GM12878 (cell line): ENCODE measurements around the gene TBC1D23. TPM values are rescaled to one million over a fixed set of nuclear protein-coding genes. Genes with fewer than 3 reads are reported as not detected.

Experiments used
- ATAC-seq: fragments of 200-7000 bp; cut with Tn5 transposase; 3 replicates; pipeline ENCODE4 v1.9.1; 2020; ENCODE audit warnings: mild to moderate bottlenecking, moderate library complexity
- BruUV-seq: library from RNA; stranded (reverse); fragments of 400-500 nt; replicated peaks from 2 replicates; lab custom pipeline; 2021; lab: Mats Ljungman, UMichigan
- CTCF ChIA-PET: fragments of 300-600 bp; sonication (Branson Sonifier 250); formaldehyde crosslinking; extraction: SDS; loops from one replicate; lab custom pipeline; 2021; ENCODE audit warnings: inconsistent platforms; lab: Yijun Ruan, JAX
- POLR2A ChIA-PET: fragments of 350-600 bp; formaldehyde crosslinking; extraction: SDS; loops from one replicate; lab custom pipeline; 2021; ENCODE audit warnings: inconsistent platforms; lab: Charles Lee
- RAD21 ChIA-PET: fragments of 300-600 bp; sonication (Branson Sonifier 250); formaldehyde crosslinking; loops from one replicate; lab custom pipeline; 2023; ENCODE audit warnings: antibody characterized with exemption; ENCODE audit not compliant: unreplicated experiment; lab: Charles Lee
- SMC1A ChIA-PET: fragments of 300-600 bp; sonication (Branson Sonifier 250); formaldehyde crosslinking; loops from one replicate; lab custom pipeline; 2023; ENCODE audit not compliant: unreplicated experiment, uncharacterized antibody; lab: Charles Lee
- DNase-seq: peaks from one replicate; pipeline ENCODE4 v3.0.0-alpha.2; 2011; ENCODE audit warnings: low read depth, low spot score
- FAIRE-seq: peaks from 3 replicates; lab custom pipeline; 2011; peaks lifted over from hg19 to GRCh38; lab: Jason Lieb, UNC
- H2AFZ ChIP-seq: 2 replicates; pipeline ENCODE4 v1.6.0; 2011; ENCODE audit warnings: low read depth, low read length, control low read depth; ENCODE audit not compliant: control insufficient read depth
- H3K27ac ChIP-seq: 2 replicates; pipeline ENCODE4 v1.5.1; 2011; ENCODE audit warnings: control low read depth; ENCODE audit not compliant: control insufficient read depth, insufficient read depth
- H3K27me3 ChIP-seq, 2 experiments: replicated peaks in 1 of 2; 2 replicates each; pipeline versions ENCODE4 v1.6.0 to v1.6.1; 2011; ENCODE audit warnings: low read length in 1 of 2; ENCODE audit not compliant: control insufficient read depth in 2 of 2, insufficient read depth in 2 of 2
- H3K36me3 ChIP-seq, 2 experiments: 2 replicates each; pipeline ENCODE4 v1.5.1; 2011; ENCODE audit warnings: low read length in 1 of 2; ENCODE audit not compliant: control insufficient read depth in 2 of 2, insufficient read depth in 2 of 2
- H3K4me1 ChIP-seq: 2 replicates; pipeline ENCODE4 v1.6.1; 2011; ENCODE audit warnings: mild to moderate bottlenecking, low read length, moderate library complexity, mixed read lengths; ENCODE audit not compliant: control insufficient read depth, insufficient read depth
- H3K4me2 ChIP-seq: 2 replicates; pipeline ENCODE4 v1.6.0; 2011; ENCODE audit warnings: control low read depth; ENCODE audit not compliant: control insufficient read depth, insufficient read depth
- H3K4me3 ChIP-seq: fragments of 200-600 bp; sonication (generic); 2 replicates; pipeline ENCODE4 v1.5.1; 2016
- H3K79me2 ChIP-seq: 2 replicates; pipeline ENCODE4 v1.6.0; 2011; ENCODE audit warnings: low read length; ENCODE audit not compliant: control insufficient read depth, insufficient read depth
- H3K9ac ChIP-seq: 2 replicates; pipeline ENCODE4 v1.8.0; 2011; ENCODE audit warnings: low read length, control low read depth, mixed read lengths; ENCODE audit not compliant: control insufficient read depth, insufficient read depth
- H3K9me3 ChIP-seq: replicated peaks from 3 replicates; pipeline ENCODE4 v1.5.1; 2011; ENCODE audit warnings: mild to moderate bottlenecking, low read length; ENCODE audit not compliant: control insufficient read depth, insufficient read depth
- H4K20me1 ChIP-seq: 2 replicates; pipeline ENCODE4 v1.6.0; 2011; ENCODE audit not compliant: control insufficient read depth, insufficient read depth
- BCLAF1 ChIP-seq: fragments of 450-650 bp; IDR thresholded peaks from 2 replicates; pipeline ENCODE4 v1.6.1; 2017; ENCODE audit warnings: antibody characterized with exemption, mild to moderate bottlenecking, moderate library complexity
- BMI1 ChIP-seq: fragments of 450-650 bp; IDR thresholded peaks from 2 replicates; pipeline ENCODE4 v1.6.1; 2016; ENCODE audit warnings: mild to moderate bottlenecking, moderate library complexity, borderline replicate concordance
- CBX3 ChIP-seq: fragments of 200-600 bp; sonication (generic); IDR thresholded peaks from 2 replicates; pipeline ENCODE4 v1.6.1; 2016; ENCODE audit warnings: low read depth, borderline replicate concordance
- CEBPZ ChIP-seq: fragments of 150-350 bp; IDR thresholded peaks from 2 replicates; pipeline ENCODE4 v1.6.1; 2016; ENCODE audit warnings: low read depth, low read length
- CHD4 ChIP-seq: fragments of 200-600 bp; sonication (generic); IDR thresholded peaks from 2 replicates; pipeline ENCODE4 v1.6.1; 2016; ENCODE audit warnings: mild to moderate bottlenecking
- EGR1 ChIP-seq, 2 experiments: IDR thresholded peaks; 1 replicate in 1 of 2; 2 replicates in 1 of 2; pipeline ENCODE4 v1.6.1; 2011 to 2012; ENCODE audit warnings: low read depth in 2 of 2, low read length in 2 of 2, borderline replicate concordance in 1 of 2, mild to moderate bottlenecking in 1 of 2, moderate library complexity in 1 of 2
- ELK1 ChIP-seq: IDR thresholded peaks from 2 replicates; pipeline ENCODE4 v1.6.1; 2012; ENCODE audit warnings: low read depth, low read length, improper control_type of control experiment
- MEF2A ChIP-seq: IDR thresholded peaks from 2 replicates; pipeline ENCODE4 v1.6.1; 2011; ENCODE audit warnings: low read depth, mild to moderate bottlenecking, low read length, moderate library complexity; ENCODE audit not compliant: insufficient read depth
- MTA2 ChIP-seq: fragments of 450-650 bp; IDR thresholded peaks from 2 replicates; pipeline ENCODE4 v1.6.1; 2016; ENCODE audit warnings: low read depth, mild to moderate bottlenecking, moderate library complexity
- NR2C2 ChIP-seq: IDR thresholded peaks from 2 replicates; pipeline ENCODE4 v1.6.1; 2011; ENCODE audit warnings: borderline replicate concordance, low read depth; ENCODE audit not compliant: control insufficient read depth, insufficient read length
- PAX5 ChIP-seq: IDR thresholded peaks from 2 replicates; pipeline ENCODE4 v1.6.1; 2011; ENCODE audit warnings: low read depth, low read length, borderline replicate concordance
- POU2F2 ChIP-seq: IDR thresholded peaks from 3 replicates; pipeline ENCODE4 v1.6.1; 2011; ENCODE audit warnings: low read depth, mild to moderate bottlenecking, low read length, borderline replicate concordance
- SIX5 ChIP-seq: IDR thresholded peaks from 2 replicates; pipeline ENCODE4 v1.6.1; 2011; ENCODE audit warnings: mild to moderate bottlenecking, low read depth, low read length, moderate library complexity; ENCODE audit not compliant: severe bottlenecking
- SUZ12 ChIP-seq: fragments of 200-600 bp; sonication (generic); IDR thresholded peaks from one replicate; pipeline ENCODE4 v1.6.1; 2018; ENCODE audit warnings: antibody characterized with exemption, mild to moderate bottlenecking; ENCODE audit not compliant: unreplicated experiment
- ZNF622 ChIP-seq: fragments of 450-650 bp; IDR thresholded peaks from 2 replicates; pipeline ENCODE4 v1.6.1; 2017; ENCODE audit warnings: mild to moderate bottlenecking, inconsistent platforms
- WGBS: methylation state at CpG from one replicate; pipeline ENCODE4 v1.1.6; 2016; ENCODE audit warnings: low lambda C conversion rate; ENCODE audit not compliant: insufficient replicate concordance, insufficient coverage; ENCODE audit errors: missing lambda C conversion rate; 5-methylcytosine and 5-hydroxymethylcytosine counted together
- in situ Hi-C: fragments of 300-500 bp; cut with MboI; formaldehyde crosslinking; loops from 9 replicates; pipeline ENCODE4 v1.14.3; 2018; ENCODE audit warnings: mixed read lengths
- intact Hi-C: fragments of 100-400 bp; cut with micrococcal nuclease; formaldehyde crosslinking; loops from one replicate; pipeline ENCODE4 v1.14.2; 2022; ENCODE audit not compliant: unreplicated experiment
- polyA plus RNA-seq, 11 experiments: library from polyadenylated mRNA; depleted of rRNA in 4 of 11; unstranded in 6 of 11; stranded (reverse) in 5 of 11; fragments of >200 nt; fragmentation: Nextera tagmentation in 4 of 11; fragmentation: Illumina TruSeq in 1 of 11; extraction: Ambion mirVana in 4 of 11; extraction: Trizol in 1 of 11; gene quantifications; 1 replicate in 1 of 11; 2 replicates in 10 of 11; pipeline versions ENCODE4 v1.2.1 to v1.2.3, GENCODE V29; 2011 to 2016; ENCODE audit warnings: inconsistent platforms in 2 of 11, missing spikeins in 2 of 11, low read depth in 1 of 11
- total RNA-seq, 4 experiments: library from RNA; depleted of rRNA in 3 of 4; stranded (reverse); fragments of >200 nt in 3 of 4; fragmentation: Illumina TruSeq in 1 of 4; extraction: Trizol in 1 of 4; gene quantifications; 2 replicates each; pipeline versions ENCODE4 v1.2.1 to v1.2.3, GENCODE V29; 2013 to 2021

Gene TBC1D23
- total and polyA plus RNA-seq, 10 of the 15 experiments (the other 5 are each of a cell fraction or from before 2014, with no cell fraction given), result 8.2 to 23.2 (median 16.6) TPM

- no peak for FAIRE-seq
- no peak for ATAC-seq
- H3K4me1 ChIP-seq, result no peaks in the 10 kb centered on the region
- in situ Hi-C loops, result no loop called here
- ChIA-PET SMC1A (interaction anchor here (0.5 to 2.3 kb wide), 9 partner anchors 10 to 371 kb away, joined by 3 to 8 read pairs (median 3); no protein-coding TSS in a partner anchor), RAD21 (interaction anchor here (1.0 kb wide), 1 partner anchor 104 kb away, joined by 3 read pairs; no protein-coding TSS in a partner anchor), POLR2A (interaction anchor here (0.6 kb wide), 1 partner anchor 832 kb away, joined by 3 read pairs; no protein-coding TSS in a partner anchor), CTCF (interaction anchor here (1.0 kb wide), 3 partner anchors 13 to 233 kb away, joined by 3 to 4 read pairs (median 3); partner anchors contain the start of gene LNP1)
- H3K27ac ChIP-seq, result no peak overlapping the region
- DNase-seq, result no peak
- BruUV-seq, result no TSS peak
- peaks cover 1 to 21% of the 10 kb centered on the region in 2 experiments for H3K36me3 ChIP-seq
- H3K27me3 ChIP-seq, result no peaks in the 10 kb centered on the region
- no peaks in the 10 kb centered on the region for H3K79me2 ChIP-seq
- WGBS, result 93% methylated on average over 3 of the region's 3 CpGs
- H3K4me3 ChIP-seq, result no peak overlapping the region
- H4K20me1 ChIP-seq, result no peaks in the 10 kb centered on the region
- H3K9me3 ChIP-seq, result no peaks in the 10 kb centered on the region
- H3K9ac ChIP-seq, result no peak overlapping the region
- intact Hi-C loops, result no loop called here
- H2AFZ ChIP-seq, result no peak overlapping the region
- TF ChIP-seq ELK1, result no peak
- TF ChIP-seq CHD4, result no peak
- no peak for TF ChIP-seq BMI1
- no peak for TF ChIP-seq CEBPZ
- TF ChIP-seq ZNF622, result no peak
- no peak for TF ChIP-seq SUZ12
- TF ChIP-seq CBX3, result no peak
- no peak for TF ChIP-seq POU2F2
- TF ChIP-seq SIX5, result no peak
- TF ChIP-seq MEF2A, result no peak
- no peak for TF ChIP-seq EGR1 (IDR thresholded peaks at IDR 0.05; ENCODE audit: borderline replicate concordance in 1 of 2, low read depth in 2 of 2, low read length in 2 of 2)
- TF ChIP-seq PAX5, result no peak
- TF ChIP-seq MTA2, result no peak
- no peak for TF ChIP-seq BCLAF1
- TF ChIP-seq NR2C2, result no peak
- H3K4me2 ChIP-seq, result no peak overlapping the region
These were observed 98.2 kb downstream of the TBC1D23 start for GRCh38 chr3:100359035-100359434.
